Suppressor macrophage (primary cell): ENCODE data around the gene CDH23.

Experiments used
- DNase-seq, 4 experiments: peaks; one replicate each; pipeline ENCODE4 v3.0.0-alpha.2; 2020 to 2022

CDH23 gene

DNA sequence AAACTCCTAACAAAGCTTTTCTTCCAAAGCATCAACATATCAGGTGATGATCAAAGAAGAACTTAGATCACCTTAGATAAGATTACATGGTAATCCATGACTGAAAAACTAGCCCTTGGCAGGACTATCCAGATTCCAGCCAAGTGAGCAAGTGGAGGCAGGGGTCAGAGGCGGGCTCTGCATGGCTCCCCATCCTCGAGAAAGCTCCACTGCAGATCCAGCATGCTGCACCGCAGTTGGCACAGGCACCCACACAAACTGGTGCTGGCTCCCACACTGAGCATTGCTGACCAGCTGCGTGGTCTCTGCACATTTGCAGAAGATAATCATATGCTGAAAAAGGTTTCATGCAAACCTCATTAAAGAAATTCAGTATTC is 444.2 kb downstream of the CDH23 start:
- DNase-seq, result no peak

DNA sequence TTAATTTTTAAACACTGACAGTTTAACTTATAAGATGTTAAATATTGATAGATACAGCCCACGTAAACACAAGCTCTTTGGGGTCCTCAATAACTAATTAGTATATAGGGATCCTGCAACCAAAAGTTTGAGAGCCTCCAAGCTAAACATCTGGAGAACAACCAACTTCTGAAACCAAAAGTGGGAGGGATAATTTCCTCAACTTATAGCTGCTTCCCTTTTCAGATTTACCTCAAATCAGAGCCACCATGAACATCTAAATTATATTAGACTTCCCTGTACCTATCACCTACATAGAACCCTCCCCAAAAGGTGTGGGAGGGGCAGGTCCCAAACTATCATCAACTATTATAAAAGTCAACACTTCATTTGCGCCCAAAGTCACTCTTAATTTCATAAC is 445.7 kb downstream of the CDH23 start:
- DNase-seq, result no peak

DNA sequence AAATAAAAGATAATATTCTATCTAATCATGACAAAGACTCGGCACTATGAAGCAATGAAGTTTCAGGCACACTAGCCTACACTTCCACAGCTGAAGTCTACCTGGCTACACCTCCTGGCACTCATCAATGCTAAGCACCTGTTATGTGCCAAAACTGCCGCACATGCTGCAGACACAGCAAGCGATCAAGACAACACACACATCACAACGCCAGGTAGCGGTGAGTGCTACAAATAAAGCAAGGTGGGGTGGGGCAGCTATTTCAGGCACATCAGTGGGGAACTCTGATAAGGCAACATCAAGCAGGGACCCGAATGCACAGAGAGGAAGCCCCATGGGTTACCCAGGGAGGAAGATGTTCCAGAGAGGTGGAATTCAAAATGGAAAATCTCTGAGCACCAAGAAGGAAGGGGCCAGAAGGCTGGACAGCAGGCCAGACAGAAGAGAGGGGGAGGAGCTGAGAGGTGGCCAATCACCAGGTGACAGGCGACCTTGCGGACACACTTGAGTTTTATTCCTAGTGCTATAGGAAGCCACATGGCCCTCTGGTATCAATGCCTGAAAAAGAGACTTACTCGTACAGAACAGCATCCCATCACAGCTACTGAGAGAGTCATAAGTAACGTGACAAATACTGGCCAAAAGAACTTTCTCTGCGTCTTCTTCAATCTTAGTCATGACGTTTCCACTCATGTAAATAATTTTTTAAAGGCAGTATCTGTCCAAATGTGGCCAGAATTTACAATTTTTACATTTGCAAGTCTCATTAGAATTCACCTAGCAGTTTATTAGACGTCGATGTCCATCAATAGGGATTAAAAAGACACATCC is 446.4 kb downstream of the CDH23 start:
- DNase-seq, result peak in 1 of 4 experiments; percentile 4

DNA sequence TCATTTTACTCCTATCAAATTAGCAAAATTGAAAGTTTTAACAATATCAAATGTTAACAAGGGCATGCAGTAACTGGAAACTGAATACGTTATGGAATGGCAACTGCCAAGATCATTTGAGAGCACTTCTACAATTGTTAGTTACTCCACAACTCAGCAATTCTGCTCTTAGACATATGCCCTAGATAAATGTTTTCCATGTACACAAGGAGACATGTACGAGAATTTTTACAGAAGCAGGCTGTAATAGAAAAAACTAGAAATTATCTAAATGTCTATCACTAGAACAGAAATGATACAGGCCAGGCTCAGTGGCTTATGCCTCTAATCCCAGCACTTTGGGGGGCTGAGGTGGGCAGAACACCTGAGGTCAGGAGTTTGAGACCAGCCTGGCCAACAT is 447.4 kb downstream of the CDH23 start:
- peak in 1 of 4 experiments; percentile 1 for DNase-seq

DNA sequence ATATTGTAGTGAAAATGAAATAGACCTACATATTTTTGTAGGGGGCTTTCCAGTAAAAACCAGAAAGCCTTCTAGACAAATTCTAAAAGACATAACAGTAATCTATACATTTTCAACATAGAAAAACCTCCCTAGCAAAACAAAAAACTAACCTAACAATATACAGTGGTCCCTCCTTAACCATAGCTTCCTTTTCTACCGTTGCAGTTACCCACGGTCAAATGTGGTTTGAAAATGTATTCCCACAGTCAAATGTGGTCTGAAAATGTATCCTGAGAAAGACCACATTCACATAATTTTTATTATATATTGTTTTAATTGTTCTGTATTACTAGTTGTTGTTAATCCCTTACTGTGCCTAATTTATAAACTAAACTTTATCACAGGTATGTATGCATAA is 448.0 kb downstream of the CDH23 start:
- peak in 1 of 4 experiments; percentile 1 for DNase-seq

DNA sequence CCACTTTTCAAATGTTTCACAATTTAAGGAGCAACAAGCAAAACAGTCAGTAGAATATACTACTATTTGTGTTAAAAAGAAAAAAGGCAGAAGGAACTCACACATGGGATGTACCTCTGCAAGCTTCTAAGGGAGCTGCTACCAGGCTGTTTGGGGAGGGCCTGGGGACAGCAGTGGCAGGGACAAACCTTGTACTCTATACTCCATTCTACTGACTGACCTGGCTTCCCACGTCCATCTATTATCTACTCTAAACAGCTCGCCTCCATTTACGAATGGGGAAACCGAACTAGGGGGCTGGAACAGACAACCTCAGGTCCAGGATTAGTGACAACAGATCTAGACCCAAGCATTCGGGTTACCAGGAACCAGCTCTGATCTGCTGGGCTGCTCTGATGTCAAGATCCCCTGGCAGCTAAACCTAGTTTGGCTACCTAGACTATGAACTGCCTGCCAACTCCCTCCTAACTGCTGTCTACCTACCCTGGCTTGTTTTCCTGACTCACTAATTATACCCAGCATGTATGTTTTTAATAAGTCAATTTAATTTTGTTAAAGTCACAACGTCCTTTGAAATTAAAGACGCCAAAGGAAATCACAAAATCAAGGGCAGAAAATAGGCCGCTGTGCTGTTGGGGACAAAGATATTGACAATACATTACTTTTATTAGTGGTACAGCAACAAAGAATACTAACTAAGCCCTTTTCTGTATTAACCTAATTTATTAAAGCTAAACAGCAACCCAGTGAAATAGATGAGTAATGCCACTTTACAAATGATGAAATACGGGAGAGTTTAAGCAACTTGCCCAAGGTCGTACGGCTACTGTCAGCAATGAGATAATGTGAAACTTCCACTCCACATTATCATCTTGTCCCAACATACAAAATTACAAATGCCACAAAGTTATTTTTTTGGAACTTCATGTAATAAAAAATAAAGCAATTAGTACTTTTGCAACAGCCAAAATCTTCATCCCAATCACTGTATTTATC is 449.0 kb downstream of the CDH23 start:
- DNase-seq, result peak in 3 of 4 experiments; percentile 27 to 63 (median 42)

DNA sequence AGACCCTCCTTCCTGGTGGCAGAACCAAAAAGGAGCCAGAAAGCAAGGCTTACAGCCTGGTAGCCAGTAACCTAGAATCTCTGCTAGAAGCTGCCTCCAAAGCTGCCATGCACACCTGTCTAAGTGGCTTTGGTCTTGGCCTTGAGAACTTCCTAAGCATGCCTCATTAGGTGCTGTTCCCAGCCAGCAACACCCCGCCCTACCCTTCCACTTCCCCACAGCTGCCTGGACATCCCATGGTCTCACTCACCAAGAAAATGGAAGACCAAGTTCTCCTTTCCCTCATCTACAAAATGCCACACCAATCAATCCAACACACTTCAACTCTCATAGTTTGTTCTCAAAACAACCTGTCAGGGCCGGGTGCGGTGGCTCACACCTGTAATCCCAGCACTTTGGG is 450.1 kb downstream of the CDH23 start:
- DNase-seq, result peak; percentile 68 to 77 (median 77)

DNA sequence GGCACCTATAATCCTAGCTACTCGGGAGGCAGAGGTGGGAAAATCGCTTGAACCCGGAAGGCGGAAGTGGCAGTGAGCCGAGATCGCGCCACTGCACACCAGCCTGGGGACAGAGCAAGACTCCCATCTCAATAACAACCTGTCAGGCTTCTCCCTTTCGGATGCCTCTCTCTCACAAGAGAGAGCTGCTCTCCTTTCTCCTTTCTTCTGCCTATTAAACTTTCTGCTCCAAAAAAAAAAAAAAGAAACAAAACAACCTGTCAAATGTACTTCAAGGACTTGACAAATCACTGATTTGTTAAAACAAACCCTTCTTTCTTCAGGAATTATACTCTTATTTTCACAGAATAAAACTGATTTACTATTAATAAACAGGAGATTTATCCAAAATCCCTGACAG is 450.7 kb downstream of the CDH23 start:
- DNase-seq, result peak in 1 of 4 experiments; percentile 13

DNA sequence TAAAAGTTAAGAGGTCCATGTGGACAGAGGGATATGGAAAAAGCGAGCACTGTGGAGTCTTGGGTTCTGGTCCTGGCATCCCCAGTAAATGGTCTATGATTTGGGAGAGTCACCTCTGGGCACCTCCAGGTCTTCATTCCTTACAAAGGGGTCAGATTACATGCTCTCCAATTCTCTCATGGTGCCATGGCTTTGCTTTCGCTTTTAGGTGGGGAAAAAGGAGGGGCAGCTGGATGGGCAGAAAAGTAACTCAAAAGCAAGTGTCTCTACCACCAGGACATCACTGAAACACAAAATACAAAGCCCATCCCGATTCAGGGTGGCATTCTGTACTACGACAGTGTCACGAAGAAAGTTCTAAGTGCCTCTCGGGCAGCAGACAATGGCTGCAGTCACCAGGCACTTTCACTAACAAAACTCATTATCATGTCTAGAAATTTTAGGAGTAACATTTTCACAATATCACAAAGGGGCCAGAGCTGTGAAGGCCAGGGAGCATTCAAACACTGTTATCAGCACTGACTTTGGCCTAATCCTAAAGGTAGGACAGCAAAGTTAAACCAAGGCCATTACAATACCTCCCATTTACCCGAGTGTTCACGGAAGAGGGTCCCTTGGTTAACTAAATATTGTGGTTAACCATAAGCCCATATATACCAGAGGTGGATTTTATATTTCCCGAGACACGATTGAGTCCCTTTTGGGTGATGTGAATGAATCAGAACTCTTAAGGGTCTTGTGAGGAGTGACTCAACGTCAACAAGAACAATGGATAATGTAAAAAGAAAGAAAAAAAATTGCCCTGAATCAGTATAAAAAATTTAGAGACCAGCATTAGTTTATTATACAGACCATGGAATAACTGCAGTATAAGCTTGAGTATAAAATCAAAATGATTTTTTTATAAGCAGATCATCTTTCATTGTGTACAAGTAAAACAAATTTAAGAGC is 451.9 kb downstream of the CDH23 start:
- DNase-seq, result peak in 3 of 4 experiments; percentile 28 to 48 (median 35)

DNA sequence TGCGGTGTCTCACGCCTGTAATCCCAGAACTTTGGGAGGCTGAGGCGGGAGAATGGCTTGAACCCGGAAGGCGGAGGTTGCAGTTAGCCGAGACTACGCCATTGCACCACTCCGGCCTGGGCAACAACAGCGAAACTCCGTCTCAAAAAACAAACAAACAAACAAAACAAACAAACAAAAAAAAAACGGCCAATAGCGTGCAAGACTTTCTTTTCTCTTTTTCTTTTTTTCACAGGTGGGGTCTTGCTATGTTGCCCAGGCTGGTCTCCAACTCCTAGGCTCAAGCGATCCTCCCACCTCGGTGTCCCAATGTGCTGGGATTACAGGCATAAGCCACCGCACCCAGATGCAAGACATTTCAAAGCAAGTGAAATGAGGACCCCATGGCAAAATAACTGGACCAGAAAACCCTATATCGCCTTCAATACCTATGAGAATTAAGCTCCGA is 452.8 kb downstream of the CDH23 start:
- peak; percentile 38 to 56 (median 43) for DNase-seq

DNA sequence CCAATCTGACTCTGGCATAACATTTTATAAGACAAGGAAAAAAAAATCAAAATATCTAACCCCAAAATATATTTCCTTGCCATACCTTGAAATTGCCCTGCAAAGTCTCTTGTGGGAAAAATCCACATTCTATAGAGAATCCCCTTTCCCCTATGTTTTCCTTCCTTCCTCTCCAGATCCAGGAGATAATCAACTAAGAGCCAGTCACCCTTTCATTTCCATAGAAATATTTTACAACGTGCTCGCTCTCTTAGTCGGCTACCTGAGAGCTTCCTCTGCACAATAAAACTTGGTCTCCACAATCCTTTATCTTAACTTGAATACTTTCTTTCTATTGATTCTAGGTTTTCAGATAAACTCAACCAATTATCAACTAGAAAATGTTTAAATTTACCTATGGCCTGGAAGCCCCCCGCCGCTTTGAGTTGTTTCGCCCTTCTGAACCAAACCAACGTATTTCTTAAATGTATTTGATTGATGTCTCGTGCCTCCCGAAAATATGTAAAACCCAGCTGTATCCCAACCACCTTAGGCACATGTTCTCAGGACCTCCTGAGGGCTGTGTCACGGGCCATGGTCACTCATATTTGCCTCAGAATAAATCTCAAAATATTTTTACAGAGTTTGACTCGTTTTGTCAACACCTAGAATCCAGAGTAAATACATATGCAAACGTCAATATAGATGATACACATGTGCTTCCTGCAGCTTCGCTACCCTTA is 453.5 kb downstream of the CDH23 start:
- peak in 2 of 4 experiments; percentile 35 to 37 for DNase-seq

DNA sequence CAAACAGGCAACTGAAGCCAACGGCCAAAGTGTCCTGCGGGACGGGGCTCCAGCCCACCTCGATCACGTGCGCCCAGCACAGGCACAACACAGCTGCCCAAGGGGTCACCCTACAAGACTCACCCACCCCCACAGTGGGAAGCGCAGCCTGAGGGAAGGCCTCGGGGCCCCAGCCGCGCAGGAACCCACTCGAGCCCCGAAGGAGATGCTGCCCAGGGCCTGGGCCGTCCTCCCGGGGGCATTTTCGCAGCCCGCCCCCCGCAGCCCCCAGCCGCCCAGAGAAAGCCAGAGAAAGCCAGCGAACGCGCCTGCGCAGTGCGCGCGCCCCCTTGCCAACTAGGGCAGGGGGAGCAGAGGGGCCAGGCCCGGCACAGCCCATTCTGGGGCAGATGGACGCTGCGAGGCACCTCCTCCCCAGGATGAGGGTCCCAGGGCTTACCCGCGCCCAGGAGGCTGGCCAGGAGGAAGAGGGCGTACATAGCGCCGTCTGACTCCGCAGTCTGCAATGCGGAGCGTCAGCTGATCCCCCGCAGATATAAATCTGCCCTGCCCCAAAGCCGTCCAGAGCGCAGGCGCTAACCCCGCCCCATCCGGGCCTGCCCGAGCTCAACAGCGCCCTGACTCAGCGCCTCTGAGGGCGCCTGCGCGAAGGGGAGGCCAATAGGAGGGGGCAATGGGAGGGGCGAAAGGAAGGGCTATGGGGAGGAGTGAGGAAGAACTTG is 454.2 kb downstream of the CDH23 start, which contains the start of gene PSAP:
PSAP (minus strand) TSS at position 509 of the 722 bp plus-strand sequence; CDS start at position 479, 30 bp downstream.
- peak; percentile 99 to 100 (median 100) for DNase-seq

DNA sequence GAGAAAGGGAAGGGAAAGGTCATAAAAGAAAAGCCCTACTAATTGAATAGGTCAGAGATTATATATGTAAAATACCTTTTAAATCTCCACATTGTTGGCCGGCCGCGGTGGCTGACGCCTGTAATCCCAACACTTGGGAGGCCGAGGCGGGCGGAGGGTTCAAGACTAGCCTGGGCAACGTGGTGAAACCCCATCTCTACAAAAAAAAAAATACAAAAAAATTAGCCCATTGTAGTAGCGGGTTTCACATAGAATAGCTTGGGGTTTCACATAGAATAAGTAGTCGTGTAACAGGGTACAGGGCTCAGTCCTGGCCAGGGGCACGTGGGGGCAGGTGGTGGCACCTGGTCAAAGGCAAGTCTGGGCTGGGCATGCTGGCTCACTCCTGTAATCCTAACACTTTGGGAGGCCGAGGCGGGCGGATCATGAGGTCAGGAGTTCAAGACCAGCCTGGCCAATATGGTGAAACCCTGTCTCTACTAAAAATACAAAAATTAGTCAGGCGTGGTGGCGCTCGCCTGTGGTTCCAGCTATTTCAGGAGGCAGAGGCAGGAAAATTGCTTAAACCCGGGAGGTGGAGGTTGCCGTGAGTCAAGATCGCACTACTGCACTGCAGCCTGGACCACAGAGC is 454.9 kb downstream of the CDH23 start:
- peak; percentile 70 to 85 (median 81) for DNase-seq

DNA sequence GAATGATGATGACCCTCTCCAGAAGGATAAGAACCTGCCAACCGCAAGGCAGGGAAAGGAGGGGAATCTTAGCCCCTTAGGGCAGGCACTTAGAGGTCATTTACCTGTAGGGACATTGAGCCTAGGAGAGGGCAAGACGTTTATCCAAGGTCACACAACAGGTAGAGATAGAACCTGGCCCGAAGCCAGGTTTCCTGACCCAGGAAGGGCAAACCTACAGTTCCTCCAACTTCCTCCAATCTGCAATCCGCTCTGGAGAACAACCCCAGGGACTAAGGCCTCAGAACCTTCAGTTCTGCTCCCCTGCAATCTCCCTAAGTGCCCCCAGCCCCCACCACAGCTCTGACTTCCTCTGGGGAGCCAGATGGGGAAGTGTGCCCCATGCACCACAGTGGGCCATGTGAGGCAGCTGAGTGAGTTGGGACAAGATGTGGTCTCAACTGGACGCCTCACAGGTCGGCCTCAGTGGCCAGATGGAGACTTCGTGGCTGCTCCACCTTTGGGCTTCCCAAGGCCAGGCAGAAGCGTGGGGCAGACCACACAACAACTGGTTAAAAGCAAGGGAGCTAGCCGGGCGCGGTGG is 455.7 kb downstream of the CDH23 start:
- DNase-seq, result peak; percentile 88 to 95 (median 93)

DNA sequence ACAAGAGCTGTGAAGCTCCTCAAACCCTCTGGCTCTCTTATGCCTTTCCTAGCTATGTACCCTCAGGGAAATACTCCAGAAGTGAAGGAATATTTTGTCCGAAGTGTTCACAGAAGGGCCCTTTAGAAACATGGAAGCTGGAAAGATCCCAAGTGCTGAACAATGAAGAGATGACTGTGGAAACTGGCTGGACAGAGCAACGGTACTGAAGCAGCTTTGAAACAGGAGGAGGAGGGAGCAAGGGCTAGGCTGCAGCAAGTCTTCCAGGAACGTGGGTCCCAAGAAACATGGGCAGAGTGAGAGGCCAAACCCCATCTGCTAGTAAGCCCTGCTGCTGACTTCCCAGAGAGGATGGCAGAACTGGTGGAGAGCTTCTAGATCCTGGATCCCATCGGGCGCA is 457.3 kb downstream of the CDH23 start:
- no peak for DNase-seq

DNA sequence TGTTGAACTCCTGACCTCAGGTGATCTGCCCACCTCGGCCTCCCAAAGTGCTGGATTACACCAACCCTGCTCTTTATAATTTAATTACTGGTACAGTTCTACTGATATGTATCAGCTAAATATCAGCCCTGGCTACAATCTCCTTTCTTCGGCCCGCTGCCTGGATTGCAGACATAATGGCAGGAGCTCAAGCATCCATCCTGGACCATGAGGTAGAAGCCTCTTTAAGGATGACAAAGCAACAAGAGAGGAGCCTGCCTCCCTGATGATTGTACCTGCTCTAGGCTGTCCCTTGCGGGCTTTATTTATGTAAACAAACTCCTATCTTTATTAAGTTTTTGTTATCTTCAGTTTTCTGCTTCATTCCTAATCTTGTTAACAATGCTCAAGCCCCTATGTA is 459.9 kb downstream of the CDH23 start:
- no peak for DNase-seq

DNA sequence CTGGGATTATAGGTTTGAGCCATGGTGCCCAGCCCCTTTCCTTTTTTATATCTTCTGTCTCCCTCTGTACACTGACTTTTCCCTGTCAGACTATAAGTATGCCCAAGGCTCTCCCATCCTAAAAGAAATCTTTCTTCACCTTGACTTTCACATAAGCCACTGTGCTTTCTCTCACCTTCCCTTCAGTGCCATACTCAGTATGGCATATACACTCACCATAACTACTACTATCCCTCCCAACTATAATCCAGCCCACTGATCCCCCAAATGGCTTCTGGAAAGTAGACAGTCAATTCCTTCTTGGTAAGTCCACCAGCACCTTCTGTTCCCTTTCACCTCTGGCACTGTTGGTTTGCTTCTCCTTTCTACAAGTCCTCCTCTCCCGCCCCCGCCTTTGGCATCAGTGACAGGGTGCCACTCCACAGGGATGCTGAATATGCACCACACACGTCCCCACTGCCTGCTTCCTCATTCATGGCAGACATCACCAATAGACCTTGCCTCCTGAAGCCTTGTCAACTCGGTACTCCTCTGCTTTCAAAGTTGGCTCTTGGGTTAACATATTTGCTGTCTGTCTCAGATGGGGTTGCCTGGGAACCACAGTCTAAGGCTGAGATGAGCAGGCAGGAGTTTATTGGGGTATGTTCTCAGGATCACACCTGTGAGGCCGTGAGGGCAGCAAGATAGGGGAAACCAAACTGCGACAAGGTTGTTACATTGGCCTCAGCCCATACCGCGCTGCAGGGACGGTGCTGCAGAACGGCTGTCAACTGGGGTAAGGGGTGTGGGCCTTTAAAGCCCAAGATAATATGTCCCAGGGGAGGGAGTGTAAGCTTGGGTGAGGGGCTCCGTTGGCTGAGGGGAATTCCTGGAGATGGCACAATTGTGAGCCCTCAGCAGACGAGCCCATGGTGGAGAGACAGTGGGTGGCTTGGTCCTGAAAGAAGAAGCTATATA is 461.5 kb downstream of the CDH23 start:
- peak; percentile 90 to 95 (median 93) for DNase-seq
